SK-N-SH (cell line): Measurements from ENCODE around the gene MEGF6. TPM values are rescaled to one million over a fixed set of nuclear protein-coding genes. Genes with fewer than 3 reads are reported as not detected.

ENCODE experiments used
- CTCF ChIA-PET: fragments of 300-600, 350-600 bp; formaldehyde crosslinking; extraction: SDS; loops from one replicate; lab custom pipeline; 2021; lab: Yijun Ruan, JAX
- POLR2A ChIA-PET: fragments of 350-600 bp; sonication (Branson Sonifier 250); formaldehyde crosslinking; extraction: SDS; loops from one replicate; lab custom pipeline; 2020; ENCODE audit warnings: antibody characterized with exemption, inconsistent platforms; lab: Yijun Ruan, JAX
- DNase-seq: peaks from one replicate; pipeline ENCODE4 v3.0.0; 2012
- H2AFZ ChIP-seq: fragments of 200-600 bp; sonication (generic); 2 replicates; pipeline ENCODE4 v1.8.1; 2016; ENCODE audit warnings: antibody characterized with exemption, mild to moderate bottlenecking, low read depth
- H3F3A ChIP-seq: fragments of 200-600 bp; sonication (generic); replicated peaks from 2 replicates; pipeline ENCODE3; 2016; ENCODE audit warnings: antibody characterized with exemption, mild to moderate bottlenecking; ENCODE audit not compliant: insufficient read depth
- H3K27ac ChIP-seq, 2 experiments: fragments of 200-500 bp in 1 of 2; fragments of 200-600 bp in 1 of 2; sonication (Bioruptor generic) in 1 of 2; sonication (generic), shearing (Covaris generic) in 1 of 2; 2 replicates each; pipeline versions ENCODE4 v1.5.1 to v1.6.1; 2014 to 2016; ENCODE audit warnings: low read depth in 2 of 2, inconsistent platforms in 1 of 2, low read length in 1 of 2, mild to moderate bottlenecking in 1 of 2, mixed read lengths in 1 of 2
- H3K27me3 ChIP-seq: fragments of 200-600 bp; sonication (generic), shearing (Covaris generic); 2 replicates; pipeline ENCODE4 v1.6.1; 2016; ENCODE audit warnings: mixed run types; ENCODE audit not compliant: insufficient read depth
- H3K36me3 ChIP-seq, 2 experiments: fragments of 200-500 bp in 1 of 2; fragments of 200-600 bp in 1 of 2; sonication (Bioruptor generic) in 1 of 2; sonication (generic) in 1 of 2; replicated peaks in 1 of 2; 2 replicates each; pipeline versions ENCODE3 to v1.5.1; 2014 to 2016; ENCODE audit warnings: low read length in 1 of 2, mild to moderate bottlenecking in 1 of 2; ENCODE audit not compliant: insufficient read depth in 2 of 2, control insufficient read depth in 1 of 2
- H3K4me1 ChIP-seq, 2 experiments: fragments of 200-500 bp in 1 of 2; fragments of 200-600 bp in 1 of 2; sonication (Bioruptor generic) in 1 of 2; sonication (generic), shearing (Covaris generic) in 1 of 2; 2 replicates each; pipeline versions ENCODE4 v1.5.1 to v1.6.1; 2014 to 2016; ENCODE audit warnings: low read depth in 1 of 2, low read length in 1 of 2, mixed run types in 1 of 2; ENCODE audit not compliant: insufficient read depth in 2 of 2, control insufficient read depth in 1 of 2
- H3K4me2 ChIP-seq: fragments of 200-600 bp; sonication (generic), shearing (Covaris generic); 2 replicates; pipeline ENCODE4 v1.6.1; 2017; ENCODE audit warnings: mixed run types
- H3K4me3 ChIP-seq, 2 experiments: fragments of 200-500 bp in 1 of 2; fragments of 200-600 bp in 1 of 2; sonication (Bioruptor generic) in 1 of 2; sonication (generic), shearing (Covaris generic) in 1 of 2; 2 replicates each; pipeline versions ENCODE4 v1.5.1 to v1.8.1; 2014 to 2016; ENCODE audit warnings: low read depth in 2 of 2, inconsistent platforms in 1 of 2, low read length in 1 of 2, mild to moderate bottlenecking in 1 of 2, mixed read lengths in 1 of 2, moderate library complexity in 1 of 2
- H3K79me2 ChIP-seq: fragments of 200-600 bp; sonication (generic); 2 replicates; pipeline ENCODE4 v1.8.1; 2017; ENCODE audit warnings: mild to moderate bottlenecking; ENCODE audit not compliant: insufficient read depth
- H3K9ac ChIP-seq: fragments of 200-600 bp; sonication (generic); 2 replicates; pipeline ENCODE4 v1.6.1; 2017; ENCODE audit warnings: mixed run types
- H3K9me2 ChIP-seq: fragments of 200-600 bp; sonication (generic); 2 replicates; pipeline ENCODE4 v1.6.1; 2017; ENCODE audit warnings: mixed run types
- H3K9me3 ChIP-seq: fragments of 200-600 bp; sonication (generic); 2 replicates; pipeline ENCODE4 v1.6.1; 2017; ENCODE audit warnings: mixed run types, mild to moderate bottlenecking, moderate library complexity
- H4K20me1 ChIP-seq: fragments of 200-600 bp; sonication (generic); 2 replicates; pipeline ENCODE4 v1.6.1; 2017; ENCODE audit warnings: mild to moderate bottlenecking, mixed run types; ENCODE audit not compliant: insufficient read depth
- CHD2 ChIP-seq: fragments of 150-350 bp; IDR thresholded peaks from 2 replicates; pipeline ENCODE4 v1.6.1; 2018; ENCODE audit warnings: low read length; ENCODE audit not compliant: partially characterized antibody
- EZH2phosphoT487 ChIP-seq: fragments of 200-600 bp; sonication (generic); IDR thresholded peaks from 2 replicates; pipeline ENCODE4 v1.6.1; 2017; ENCODE audit warnings: low read depth, mixed run types, mild to moderate bottlenecking, antibody characterized with exemption, moderate library complexity, borderline replicate concordance
- FOSL2 ChIP-seq: IDR thresholded peaks from 2 replicates; pipeline ENCODE4 v1.4.0; 2012; ENCODE audit warnings: low read depth, mild to moderate bottlenecking, moderate library complexity, borderline replicate concordance
- MXI1 ChIP-seq: IDR thresholded peaks from 2 replicates; pipeline ENCODE4 v1.6.1; 2012; ENCODE audit warnings: mild to moderate bottlenecking, low read depth, low read length, improper control_type of control experiment
- REST ChIP-seq: IDR thresholded peaks from 2 replicates; pipeline ENCODE4 v1.6.1; 2012; ENCODE audit warnings: mild to moderate bottlenecking, low read depth, low read length, moderate library complexity
- TCF12 ChIP-seq: IDR thresholded peaks from 2 replicates; pipeline ENCODE4 v1.4.0; 2012
- YY1 ChIP-seq: IDR thresholded peaks from 2 replicates; pipeline ENCODE4 v1.4.0; 2012; ENCODE audit warnings: low read depth, mild to moderate bottlenecking
- ZBTB33 ChIP-seq: IDR thresholded peaks from 2 replicates; pipeline ENCODE4 v1.4.0; 2012; ENCODE audit warnings: low read depth, borderline replicate concordance
- WGBS: methylation state at CpG from one replicate; pipeline ENCODE4 v1.1.6; 2017; ENCODE audit warnings: low lambda C conversion rate; 5-methylcytosine and 5-hydroxymethylcytosine counted together
- polyA plus RNA-seq, 3 experiments: library from polyadenylated mRNA; depleted of rRNA; stranded (reverse); fragments of >200 nt; gene quantifications; 2 replicates each; pipeline ENCODE4 v1.2.3, GENCODE V29; 2012
- TF ChIP-seq, protein P1 (sequence below): fragments of 150-350 bp; IDR thresholded peaks from 2 replicates; pipeline ENCODE4 v1.6.1; 2017; ENCODE audit warnings: antibody characterized with exemption, low read length, low read depth, borderline replicate concordance

MEGF6 gene
- polyA plus RNA-seq, 1 of the 3 experiments (the other 2 are of a cell fraction), result 7.6 TPM

DNA sequence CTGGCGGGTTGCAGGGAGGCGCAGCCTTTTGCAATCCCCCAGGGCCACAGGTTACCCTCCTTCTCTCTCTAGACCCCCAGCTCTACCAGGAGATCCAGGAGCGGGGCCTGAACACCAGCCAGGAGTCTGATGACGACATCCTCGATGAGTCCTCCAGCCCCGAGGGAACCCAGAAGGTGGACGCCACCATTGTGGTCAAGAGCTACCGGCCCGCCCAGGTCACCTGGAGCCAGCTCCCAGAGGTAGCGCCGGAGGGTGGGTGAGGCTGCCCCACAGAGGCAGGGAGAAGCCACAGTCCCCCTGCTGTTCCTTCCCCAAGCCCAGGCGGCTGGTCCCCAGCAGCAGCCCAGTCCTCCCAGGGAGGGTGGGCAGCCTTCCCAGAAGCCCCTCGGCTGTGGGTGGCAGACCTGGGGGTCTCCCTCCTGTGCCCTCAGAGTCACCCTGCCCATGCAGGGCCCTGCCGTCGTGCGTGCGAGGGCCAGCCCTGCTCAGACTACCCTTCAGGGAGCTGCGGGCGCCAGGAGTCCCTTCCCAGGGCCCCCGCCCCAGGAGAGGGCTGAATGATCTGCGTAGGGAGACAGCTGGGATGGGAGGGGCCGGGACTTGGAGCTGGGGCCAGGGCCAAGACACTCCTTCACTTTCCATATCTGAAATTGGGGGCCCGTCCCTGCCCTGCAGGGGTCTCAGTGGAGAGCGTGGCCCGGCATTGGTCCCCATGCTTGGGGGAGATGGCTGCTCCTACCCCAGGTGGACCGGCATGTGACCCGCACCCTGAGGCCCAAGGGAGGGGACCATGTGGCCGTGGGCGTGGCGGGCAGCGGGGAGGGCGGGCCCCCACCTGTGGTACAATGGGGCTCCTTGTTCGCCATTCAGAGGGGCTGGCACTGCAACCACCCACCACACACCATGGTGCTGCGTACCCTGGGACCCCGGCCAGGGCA, 143.9 kb downstream of the MEGF6 start (continued):
- TF ChIP-seq ZBTB33 (no peak), MXI1 (no peak)

- Histone ChIP-seq H3K4me1 (peaks cover 0 to 5% of the 10 kb centered on the region in 2 experiments; a peak in 2 of 4 replicates), H3K27ac (no peak overlapping the region), H3K27me3 (no peaks in the 10 kb centered on the region), H3K4me3 (no peak overlapping the region), H3K36me3 (no peaks in the 10 kb centered on the region), H4K20me1 (no peaks in the 10 kb centered on the region), H3K9me3 (no peaks in the 10 kb centered on the region), H3K79me2 (no peaks in the 10 kb centered on the region), H3K9me2 (no peaks in the 10 kb centered on the region), H3K9ac (no peak overlapping the region), H3F3A (no peaks in the 10 kb centered on the region), H3K4me2 (no peak overlapping the region), H2AFZ (no peak overlapping the region)
- ChIA-PET CTCF (interaction anchor here (1.2 to 9.4 kb wide), 3 partner anchors 13 to 24 kb away, joined by 3 to 114 read pairs (median 6); partner anchors contain the start of gene ARHGEF16), POLR2A (no interaction called here)
- DNase-seq, result no peak
- WGBS, result 90% methylated on average over 2 of the region's 16 CpGs
- no peak for TF ChIP-seq FOSL2
These were observed 144.8 kb downstream of the MEGF6 start for GRCh38 chr1:3466366-3467075.

- H3K27me3 ChIP-seq, result no peaks in the 10 kb centered on the region
- CTCF ChIA-PET, result interaction anchor here (1.5 to 9.4 kb wide), 2 partner anchors 12 to 19 kb away, joined by 3 to 114 read pairs; partner anchors contain the start of gene ARHGEF16
- H3F3A ChIP-seq, result no peaks in the 10 kb centered on the region
- H3K36me3 ChIP-seq, result no peaks in the 10 kb centered on the region
- H3K27ac ChIP-seq, result no peak overlapping the region
- H3K9me3 ChIP-seq, result no peaks in the 10 kb centered on the region
- POLR2A ChIA-PET, result no interaction called here
- no peak overlapping the region for H2AFZ ChIP-seq
- DNase-seq, result no peak
- no peaks in the 10 kb centered on the region; a peak in 1 of 4 replicates for H3K4me1 ChIP-seq
- H3K79me2 ChIP-seq, result no peaks in the 10 kb centered on the region
- H3K9me2 ChIP-seq, result no peaks in the 10 kb centered on the region
- 59% methylated on average over 9 of the region's 17 CpGs for WGBS
- no peak overlapping the region for H3K4me3 ChIP-seq
- no peak overlapping the region for H3K4me2 ChIP-seq
- TF ChIP-seq TCF12, result no peak
- no peak for TF ChIP-seq CHD2
- TF ChIP-seq EZH2phosphoT487, result no peak
- TF ChIP-seq YY1, result no peak
- TF ChIP-seq, protein P1, sequence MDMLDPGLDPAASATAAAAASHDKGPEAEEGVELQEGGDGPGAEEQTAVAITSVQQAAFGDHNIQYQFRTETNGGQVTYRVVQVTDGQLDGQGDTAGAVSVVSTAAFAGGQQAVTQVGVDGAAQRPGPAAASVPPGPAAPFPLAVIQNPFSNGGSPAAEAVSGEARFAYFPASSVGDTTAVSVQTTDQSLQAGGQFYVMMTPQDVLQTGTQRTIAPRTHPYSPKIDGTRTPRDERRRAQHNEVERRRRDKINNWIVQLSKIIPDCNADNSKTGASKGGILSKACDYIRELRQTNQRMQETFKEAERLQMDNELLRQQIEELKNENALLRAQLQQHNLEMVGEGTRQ, result no peak
- TF ChIP-seq MXI1, result no peak
- TF ChIP-seq ZBTB33, result no peak
- TF ChIP-seq REST, result no peak
- no peaks in the 10 kb centered on the region for H4K20me1 ChIP-seq
- H3K9ac ChIP-seq, result no peak overlapping the region
These were observed 145.4 kb downstream of the MEGF6 start for GRCh38 chr1:3465935-3466321.
